ENCODE measurements around the gene HOATZ. TPM values are rescaled to one million over a fixed set of nuclear protein-coding genes. Genes with fewer than 3 reads are reported as not detected.

HOATZ gene
- polyA plus RNA-seq, 1 donor (not counting 4 experiments of a cell fraction or from before 2014, with no cell fraction given): not detected

DNA sequence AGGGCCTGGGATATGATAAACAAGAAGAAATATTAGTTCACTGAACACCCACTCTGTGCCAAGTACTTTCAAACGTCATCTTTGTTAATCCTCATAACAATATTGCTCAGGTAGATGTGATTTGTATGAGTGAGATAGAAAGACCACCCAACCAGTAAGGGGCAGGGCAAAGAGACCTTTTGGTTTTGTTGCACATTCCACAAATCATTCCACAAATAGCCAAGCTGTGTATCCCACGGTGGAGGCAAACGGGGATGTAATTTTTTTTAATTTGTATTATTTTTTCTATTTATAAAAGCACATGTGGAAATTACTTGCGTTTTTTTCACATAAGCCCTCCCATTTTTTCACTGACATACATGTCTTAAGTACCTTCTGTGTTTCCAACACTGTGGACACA lies 54.9 kb downstream of the HOATZ start:
- H3K27ac ChIP-seq (ENCODE audit: control insufficient read depth, insufficient read depth, low read length): no peak overlapping the region
- H3K27me3 ChIP-seq (ENCODE audit: control insufficient read depth, extremely low read depth, insufficient read depth, low read length): no peaks in the 10 kb centered on the region
- H2AFZ ChIP-seq (ENCODE audit: control insufficient read depth, low read length): no peak overlapping the region
- no peaks in the 10 kb centered on the region for H4K20me1 ChIP-seq (ENCODE audit: control insufficient read depth, extremely low read depth, insufficient read depth, low read length)
- H3K4me2 ChIP-seq (ENCODE audit: control insufficient read depth, extremely low read depth, insufficient read depth, low read depth, low read length): no peak overlapping the region
- no peak for TF ChIP-seq EZH2 (IDR thresholded peaks at IDR 0.05; ENCODE audit: low read length)
- TF ChIP-seq, protein P1, sequence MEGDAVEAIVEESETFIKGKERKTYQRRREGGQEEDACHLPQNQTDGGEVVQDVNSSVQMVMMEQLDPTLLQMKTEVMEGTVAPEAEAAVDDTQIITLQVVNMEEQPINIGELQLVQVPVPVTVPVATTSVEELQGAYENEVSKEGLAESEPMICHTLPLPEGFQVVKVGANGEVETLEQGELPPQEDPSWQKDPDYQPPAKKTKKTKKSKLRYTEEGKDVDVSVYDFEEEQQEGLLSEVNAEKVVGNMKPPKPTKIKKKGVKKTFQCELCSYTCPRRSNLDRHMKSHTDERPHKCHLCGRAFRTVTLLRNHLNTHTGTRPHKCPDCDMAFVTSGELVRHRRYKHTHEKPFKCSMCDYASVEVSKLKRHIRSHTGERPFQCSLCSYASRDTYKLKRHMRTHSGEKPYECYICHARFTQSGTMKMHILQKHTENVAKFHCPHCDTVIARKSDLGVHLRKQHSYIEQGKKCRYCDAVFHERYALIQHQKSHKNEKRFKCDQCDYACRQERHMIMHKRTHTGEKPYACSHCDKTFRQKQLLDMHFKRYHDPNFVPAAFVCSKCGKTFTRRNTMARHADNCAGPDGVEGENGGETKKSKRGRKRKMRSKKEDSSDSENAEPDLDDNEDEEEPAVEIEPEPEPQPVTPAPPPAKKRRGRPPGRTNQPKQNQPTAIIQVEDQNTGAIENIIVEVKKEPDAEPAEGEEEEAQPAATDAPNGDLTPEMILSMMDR (optimal IDR thresholded peaks at IDR 0.05 in 1 of 3, IDR thresholded peaks at IDR 0.05 in 1 of 3, conservative IDR thresholded peaks at IDR 0.05 in 1 of 3; ENCODE audit: extremely low read depth in 1 of 3, insufficient read depth in 2 of 3, low read length in 3 of 3): no peak
- FAIRE-seq: no peak
- H3K9me3 ChIP-seq (ENCODE audit: control insufficient read depth, low read depth, low read length): no peaks in the 10 kb centered on the region
- peaks cover 5% of the 10 kb centered on the region for H3K4me1 ChIP-seq (ENCODE audit: control insufficient read depth, extremely low read depth, insufficient read depth, low read length)
- H3K9ac ChIP-seq (ENCODE audit: control insufficient read depth, extremely low read depth, insufficient read depth, low read length): no peak overlapping the region
- dilution Hi-C loops (cut with MboI; ENCODE audit: extremely low pct_ligation_motif_present, low sequenced_read_pairs): no loop called here
- no peaks in the 10 kb centered on the region for H3K79me2 ChIP-seq (ENCODE audit: control insufficient read depth, insufficient read depth, low read length)
- H3K36me3 ChIP-seq (ENCODE audit: control insufficient read depth in 2 of 2, extremely low read depth in 1 of 2, insufficient read depth in 2 of 2, low read length in 2 of 2): no peaks in the 10 kb centered on the region
- no peak overlapping the region for H3K4me3 ChIP-seq (ENCODE audit: control insufficient read depth in 2 of 3, extremely low read depth in 1 of 3, insufficient read depth in 2 of 3, low read depth in 1 of 3, low read length in 3 of 3)
- DNase-seq (ENCODE audit: low read depth, low spot score): no peak
- no peaks in the 10 kb centered on the region for H3K9me1 ChIP-seq (ENCODE audit: control insufficient read depth, extremely low read depth, insufficient read depth, low read length)

DNA sequence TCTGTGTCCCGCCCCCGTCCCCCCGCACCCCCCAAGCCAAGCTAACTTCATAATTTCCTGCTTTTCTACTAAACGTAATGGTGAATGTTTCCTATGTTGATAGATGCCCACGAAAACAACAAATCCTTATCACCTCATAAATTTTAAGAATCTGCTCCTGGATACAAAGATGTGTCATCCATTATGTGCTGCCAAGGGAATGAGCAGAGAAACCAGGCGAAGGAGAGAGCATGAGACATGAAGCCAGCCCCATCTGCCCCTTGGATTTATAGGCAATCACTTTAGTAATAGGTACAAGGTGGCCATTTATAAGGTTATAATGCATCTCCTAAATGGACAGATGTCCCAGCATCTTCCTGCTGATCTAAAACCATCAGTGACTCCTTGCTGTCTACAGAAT lies 56.2 kb downstream of the HOATZ start:
- Histone ChIP-seq H3K9me3 (ENCODE audit: control insufficient read depth, low read depth, low read length) (no peaks in the 10 kb centered on the region), H3K36me3 (ENCODE audit: control insufficient read depth in 2 of 2, extremely low read depth in 1 of 2, insufficient read depth in 2 of 2, low read length in 2 of 2) (no peaks in the 10 kb centered on the region), H2AFZ (ENCODE audit: control insufficient read depth, low read length) (no peak overlapping the region), H3K9ac (ENCODE audit: control insufficient read depth, extremely low read depth, insufficient read depth, low read length) (no peak overlapping the region), H3K4me3 (ENCODE audit: control insufficient read depth in 2 of 3, extremely low read depth in 1 of 3, insufficient read depth in 2 of 3, low read depth in 1 of 3, low read length in 3 of 3) (no peak overlapping the region), H3K9me1 (ENCODE audit: control insufficient read depth, extremely low read depth, insufficient read depth, low read length) (no peaks in the 10 kb centered on the region), H3K4me1 (ENCODE audit: control insufficient read depth, extremely low read depth, insufficient read depth, low read length) (peaks cover 5% of the 10 kb centered on the region), H3K27ac (ENCODE audit: control insufficient read depth, insufficient read depth, low read length) (no peak overlapping the region), H3K4me2 (ENCODE audit: control insufficient read depth, extremely low read depth, insufficient read depth, low read depth, low read length) (no peak overlapping the region), H4K20me1 (ENCODE audit: control insufficient read depth, extremely low read depth, insufficient read depth, low read length) (no peaks in the 10 kb centered on the region), H3K79me2 (ENCODE audit: control insufficient read depth, insufficient read depth, low read length) (no peaks in the 10 kb centered on the region), H3K27me3 (ENCODE audit: control insufficient read depth, extremely low read depth, insufficient read depth, low read length) (no peaks in the 10 kb centered on the region)
- dilution Hi-C loops (cut with MboI; ENCODE audit: extremely low pct_ligation_motif_present, low sequenced_read_pairs): no loop called here
- TF ChIP-seq, protein P1 (optimal IDR thresholded peaks at IDR 0.05 in 1 of 3, IDR thresholded peaks at IDR 0.05 in 1 of 3, conservative IDR thresholded peaks at IDR 0.05 in 1 of 3; ENCODE audit: extremely low read depth in 1 of 3, insufficient read depth in 2 of 3, low read length in 3 of 3): no peak
- TF ChIP-seq EZH2 (IDR thresholded peaks at IDR 0.05; ENCODE audit: low read length): no peak
- no peak for DNase-seq (ENCODE audit: low read depth, low spot score)
- no peak for FAIRE-seq
